AG08396 (cell line): Measurements from ENCODE around the gene CBX8.

Experiments
- DNase-seq: peaks from one replicate; pipeline ENCODE4 v3.0.0; 2012; ENCODE audit warnings: low spot score, mixed read lengths

Gene CBX8

GRCh38 chr17:79792984-79793923 lies 3.6 kb downstream of the CBX8 start:
- peak; percentile 91 for DNase-seq

DNA sequence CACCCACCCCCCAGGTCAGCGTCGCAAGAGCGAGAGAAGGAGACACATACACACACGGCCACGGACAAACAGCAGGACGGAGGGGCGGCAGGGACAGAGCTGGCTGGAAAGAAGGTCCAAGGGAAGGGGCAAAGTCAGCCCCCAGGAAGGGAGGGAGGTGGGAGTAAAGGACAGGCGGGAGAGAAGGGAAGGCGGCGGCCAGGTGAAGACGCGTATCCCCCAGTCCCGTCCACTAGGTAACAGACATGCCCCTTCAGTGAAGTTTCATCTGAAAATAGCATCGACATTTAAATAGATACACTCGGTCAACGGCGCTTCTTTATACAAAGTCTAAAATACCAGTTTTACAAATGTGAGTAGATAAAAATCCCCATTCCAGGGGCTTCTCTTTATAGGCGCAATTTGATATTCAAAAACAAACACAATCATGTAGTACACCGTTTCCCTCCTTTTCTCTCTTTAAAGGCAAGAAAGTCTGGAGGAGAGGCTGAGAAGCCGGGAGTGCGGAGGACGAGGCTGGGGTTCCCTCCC lies 4.5 kb downstream of the CBX8 start:
- no peak for DNase-seq

DNA sequence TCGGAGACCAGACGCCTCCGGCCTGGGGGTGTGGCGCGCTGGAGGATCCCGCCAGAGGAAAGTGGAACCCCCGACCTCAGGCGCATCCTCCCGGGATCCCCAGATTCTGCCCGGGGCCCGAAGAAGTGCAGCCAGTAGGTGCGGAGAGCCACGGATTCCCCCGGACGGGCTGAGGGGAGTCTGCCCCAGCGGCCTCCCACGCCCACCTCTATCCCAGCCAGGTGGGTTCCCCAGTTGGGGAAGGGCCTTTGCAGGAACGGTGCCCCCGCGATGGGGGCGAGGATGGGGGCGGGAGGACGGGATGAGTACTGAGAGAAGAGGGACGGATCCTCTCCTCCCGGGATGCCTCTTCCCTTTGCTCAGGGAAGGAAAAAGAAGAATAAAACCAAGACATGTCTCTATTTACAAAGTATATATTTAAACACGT lies 5.1 kb downstream of the CBX8 start:
- DNase-seq = no peak

- DNase-seq = no peak
Measured at GRCh38 chr17:79790805-79791734, 5.8 kb downstream of the CBX8 start.

DNA sequence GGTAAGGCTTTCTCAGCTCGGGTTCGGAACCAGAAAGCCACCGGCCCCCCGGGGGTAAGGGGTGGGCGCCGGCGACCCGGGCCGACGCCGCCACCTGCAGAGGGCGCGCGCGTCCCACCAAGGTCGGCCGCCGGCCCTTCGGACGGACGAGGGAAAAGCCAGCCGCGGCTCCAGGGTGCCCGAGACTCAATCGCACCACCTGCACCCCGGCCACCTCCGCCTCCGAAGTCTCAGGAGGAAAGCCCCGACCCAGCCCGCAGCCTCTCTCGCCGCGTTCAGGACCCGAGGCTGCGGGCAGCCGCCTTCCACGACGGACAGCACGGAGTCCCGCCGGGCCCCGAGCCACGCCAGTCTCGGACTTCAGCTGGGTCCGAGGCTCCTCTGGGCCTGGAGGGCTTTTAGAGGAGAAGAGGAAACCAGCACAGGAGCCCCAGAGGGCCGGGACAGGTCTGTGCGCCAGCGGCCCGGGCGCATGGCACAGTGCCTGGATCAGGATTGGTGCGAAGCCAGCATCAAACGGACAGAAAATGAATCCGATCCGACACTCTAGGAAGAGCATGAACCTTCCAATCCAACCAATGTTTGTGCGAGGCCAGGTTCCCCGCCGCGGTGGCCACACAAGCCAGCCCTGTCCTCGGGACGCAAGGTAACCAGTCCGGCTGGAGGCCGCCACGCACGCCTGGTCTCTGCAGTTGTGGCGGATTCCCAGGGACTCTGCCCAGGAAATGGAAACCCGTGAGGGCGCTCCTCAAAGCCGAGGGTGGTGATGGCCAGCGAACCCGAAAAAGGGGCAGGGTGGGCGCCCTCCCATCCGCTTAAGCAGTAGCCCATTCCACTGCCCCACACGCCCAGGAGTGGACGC lies 6.7 kb downstream of the CBX8 start:
- peak; percentile 87 for DNase-seq

GRCh38 chr17:79788989-79789942 lies 7.6 kb downstream of the CBX8 start:
- DNase-seq = no peak

- DNase-seq = no peak
Measured at GRCh38 chr17:79788455-79788854, 8.4 kb downstream of the CBX8 start.

- DNase-seq = no peak
Measured at GRCh38 chr17:79786930-79787643, 9.8 kb downstream of the CBX8 start.

DNA sequence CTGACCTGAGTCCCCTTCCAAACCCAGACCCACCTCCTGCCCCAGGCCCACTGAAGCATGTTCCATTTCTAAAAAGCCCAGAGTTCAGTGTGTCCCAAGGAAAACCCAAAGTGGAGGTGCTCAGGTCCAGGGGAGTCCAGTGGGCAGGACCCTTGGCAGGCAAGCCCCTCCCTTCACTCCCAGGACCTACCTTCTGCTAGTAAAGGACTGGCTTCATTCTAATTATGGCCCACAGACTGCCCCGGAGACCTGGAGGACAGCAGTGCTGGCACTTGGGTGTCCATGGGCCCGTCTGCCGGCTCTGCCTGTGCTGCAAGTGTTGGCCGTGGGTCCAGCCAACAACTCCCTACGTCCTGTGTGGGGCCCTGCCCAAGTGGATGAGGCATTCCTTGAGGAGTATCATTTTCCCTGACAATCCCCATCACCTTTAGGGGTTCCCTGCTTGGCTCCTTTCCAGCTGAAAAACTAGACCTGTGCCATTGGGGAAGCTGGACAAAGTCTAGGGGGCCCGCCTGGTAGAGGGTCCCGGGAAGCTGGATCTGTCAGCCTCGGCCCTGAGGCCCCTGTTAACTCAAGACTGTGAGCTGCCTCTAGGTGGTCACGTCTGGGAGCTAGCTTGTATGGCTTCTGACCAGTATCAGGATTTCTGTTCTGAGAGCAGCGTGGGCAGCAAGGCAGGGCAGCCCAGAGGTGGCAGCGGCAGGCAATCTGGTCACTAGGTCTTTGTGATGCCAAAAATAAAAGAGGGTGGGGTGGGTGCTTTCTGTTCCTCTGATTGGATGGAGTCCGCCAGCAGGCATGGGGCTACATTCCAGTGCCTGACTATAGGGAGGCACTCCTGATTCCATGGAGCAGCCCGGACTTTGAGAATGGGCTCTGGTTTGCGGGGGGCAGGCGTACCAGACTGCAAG lies 10.7 kb downstream of the CBX8 start:
- DNase-seq = no peak

- DNase-seq = no peak
Measured at GRCh38 chr17:79785017-79785899, 11.6 kb downstream of the CBX8 start.

- DNase-seq = no peak
Measured at GRCh38 chr17:79784353-79785016, 12.4 kb downstream of the CBX8 start.

- no peak for DNase-seq
Measured at GRCh38 chr17:79783891-79784290, 13.0 kb downstream of the CBX8 start.

DNA sequence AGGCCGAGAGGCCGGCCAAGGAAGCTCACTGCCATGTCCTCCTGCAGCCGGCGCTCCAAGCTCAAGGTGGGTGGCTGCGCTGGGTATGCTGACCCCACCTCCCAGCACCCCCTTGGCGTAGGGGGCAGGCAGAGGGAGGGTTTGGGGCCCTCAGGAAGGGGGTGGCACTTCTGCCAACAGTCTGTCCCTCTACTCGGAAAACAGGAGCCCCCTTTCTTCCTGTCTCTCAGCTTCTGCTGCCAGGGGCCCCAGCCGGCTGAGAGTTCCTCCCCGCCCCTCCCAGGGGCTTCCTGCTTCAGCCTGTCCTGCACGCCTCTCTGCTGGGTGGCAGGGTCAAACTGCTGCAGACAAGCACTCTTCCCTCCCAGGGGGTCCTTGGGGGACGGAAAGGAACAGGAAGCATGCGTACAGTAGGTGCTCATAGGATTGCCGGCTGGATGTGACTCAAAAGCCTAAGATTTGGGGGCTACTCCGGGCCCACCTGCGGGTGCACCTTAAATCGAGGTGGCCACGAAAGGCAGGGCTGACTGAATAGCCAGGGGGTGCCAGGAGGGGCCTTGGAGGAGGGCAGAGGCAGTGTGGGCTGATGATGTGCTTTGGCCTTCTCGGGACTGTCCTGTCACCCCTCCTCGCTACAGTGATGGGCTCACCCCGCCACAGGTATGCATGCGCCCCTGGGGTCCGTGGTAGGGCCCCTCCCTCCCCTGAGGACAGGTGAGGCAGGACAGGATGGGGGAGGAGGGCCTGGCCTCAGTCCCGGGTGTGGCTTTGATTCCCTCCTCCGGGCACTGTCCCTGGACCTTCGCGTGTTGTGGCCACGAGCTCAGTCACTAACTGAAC lies 14.9 kb downstream of the CBX8 start:
- no peak for DNase-seq

GRCh38 chr17:79781012-79781650 lies 15.7 kb downstream of the CBX8 start:
- no peak for DNase-seq

GRCh38 chr17:79779661-79780365 lies 17.1 kb downstream of the CBX8 start:
- no peak for DNase-seq
